Brain pericyte (primary cell): ENCODE measurements around the gene SPATS2.

Experiments
- DNase-seq: peaks from one replicate; pipeline ENCODE4 v3.0.0-alpha.2; 2012; ENCODE audit warnings: low read depth, low spot score

The SPATS2 gene

DNA sequence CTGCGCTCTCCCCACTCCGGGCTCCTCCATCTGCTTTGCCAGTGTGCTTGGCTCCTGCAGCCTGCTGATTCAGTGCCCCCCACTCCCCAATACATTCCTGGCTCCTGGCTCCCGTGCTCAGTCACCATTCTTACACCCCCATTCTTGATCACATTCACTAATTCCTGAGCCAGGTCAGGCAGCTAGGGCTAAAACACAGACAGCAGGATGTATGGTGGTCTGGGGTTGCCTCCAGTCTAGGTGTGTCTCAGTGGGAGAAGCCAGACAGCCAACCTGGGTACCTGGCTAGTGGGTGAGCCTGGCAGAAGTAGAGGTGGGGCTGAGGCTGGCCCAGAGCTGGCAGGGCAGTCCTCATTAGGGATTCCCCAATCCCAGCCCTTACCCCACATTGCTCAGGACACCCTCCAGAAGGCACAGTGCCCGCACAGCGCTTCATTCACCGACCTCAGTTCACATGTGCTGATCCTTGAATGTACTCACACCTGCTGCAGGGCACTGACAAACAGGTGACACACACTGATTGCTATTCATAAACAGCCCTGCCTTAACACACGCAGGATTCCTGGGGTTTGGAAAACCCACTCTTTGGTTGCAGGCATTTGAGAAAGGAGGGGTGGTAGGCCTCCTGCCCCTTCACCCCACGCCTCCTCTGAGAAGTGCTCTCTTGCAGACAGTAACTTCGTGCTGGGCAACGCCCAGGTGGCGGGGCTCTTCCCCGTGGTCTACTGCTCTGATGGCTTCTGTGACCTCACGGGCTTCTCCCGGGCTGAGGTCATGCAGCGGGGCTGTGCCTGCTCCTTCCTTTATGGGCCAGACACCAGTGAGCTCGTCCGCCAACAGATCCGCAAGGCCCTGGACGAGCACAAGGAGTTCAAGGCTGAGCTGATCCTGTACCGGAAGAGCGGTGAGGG lies 173.2 kb downstream of the SPATS2 start:
- DNase-seq: no peak

GRCh38 chr12:49541140-49541861 lies 174.0 kb downstream of the SPATS2 start:
- no peak for DNase-seq

DNA sequence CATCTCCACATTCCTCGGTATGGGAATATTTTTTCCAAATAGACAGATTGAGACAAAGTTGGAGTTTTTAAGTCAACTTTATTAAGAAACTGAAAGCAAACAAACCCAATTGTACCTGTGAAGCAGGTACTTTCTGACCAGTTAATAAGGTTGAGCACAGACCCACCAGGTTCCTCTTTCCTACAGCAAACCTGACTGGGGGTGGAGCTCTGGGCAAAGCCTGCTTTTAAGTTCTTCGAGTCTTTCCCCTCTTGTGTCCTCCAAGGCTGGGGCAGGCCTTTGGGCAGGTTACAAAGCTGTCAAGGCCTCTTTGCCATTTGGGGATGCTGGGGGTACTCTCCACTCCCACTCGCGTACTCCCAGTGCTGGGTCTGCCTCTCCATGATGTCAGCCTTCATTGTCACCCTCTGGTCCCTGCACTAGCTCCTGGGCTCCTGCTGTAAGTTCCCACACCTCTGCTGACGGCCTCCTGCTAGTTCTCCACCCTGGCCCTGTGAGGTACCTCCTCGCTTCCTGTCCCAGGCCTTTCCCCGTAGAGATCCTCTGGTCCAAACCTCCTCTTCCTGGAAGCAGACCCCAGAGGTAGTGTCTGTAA lies 174.7 kb downstream of the SPATS2 start:
- DNase-seq: no peak

DNA sequence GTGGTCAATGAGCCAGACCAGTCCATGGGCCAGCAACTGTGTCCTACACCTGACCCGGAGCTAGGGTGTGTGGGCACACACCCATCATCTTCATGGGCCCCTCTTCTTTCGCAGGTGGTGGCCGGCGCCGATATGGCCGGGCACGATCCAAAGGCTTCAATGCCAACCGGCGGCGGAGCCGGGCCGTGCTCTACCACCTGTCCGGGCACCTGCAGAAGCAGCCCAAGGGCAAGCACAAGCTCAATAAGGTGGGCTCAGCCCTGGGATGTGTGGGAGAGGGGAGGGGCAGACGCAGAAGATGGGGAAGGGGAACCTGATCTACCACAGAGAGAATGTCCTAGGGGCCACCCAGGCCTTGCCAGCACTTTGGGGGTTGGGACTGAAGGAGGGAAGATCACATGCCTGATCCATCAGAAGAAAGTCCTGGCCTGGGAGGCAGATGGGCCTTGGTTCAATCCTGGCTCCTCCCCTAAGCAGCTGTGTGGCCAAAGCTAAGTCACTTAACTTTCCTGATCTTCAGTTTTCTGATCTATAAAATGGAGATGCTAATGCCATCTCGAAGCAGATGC lies 175.4 kb downstream of the SPATS2 start:
- no peak for DNase-seq

- no peak for DNase-seq
Observed at GRCh38 chr12:49543221-49543913, 176.1 kb downstream of the SPATS2 start.

GRCh38 chr12:49543914-49544815 lies 176.9 kb downstream of the SPATS2 start:
- no peak for DNase-seq

GRCh38 chr12:49545815-49546214 lies 178.6 kb downstream of the SPATS2 start:
- DNase-seq: no peak

- DNase-seq: no peak
Observed at GRCh38 chr12:49546481-49546880, 179.2 kb downstream of the SPATS2 start.

DNA sequence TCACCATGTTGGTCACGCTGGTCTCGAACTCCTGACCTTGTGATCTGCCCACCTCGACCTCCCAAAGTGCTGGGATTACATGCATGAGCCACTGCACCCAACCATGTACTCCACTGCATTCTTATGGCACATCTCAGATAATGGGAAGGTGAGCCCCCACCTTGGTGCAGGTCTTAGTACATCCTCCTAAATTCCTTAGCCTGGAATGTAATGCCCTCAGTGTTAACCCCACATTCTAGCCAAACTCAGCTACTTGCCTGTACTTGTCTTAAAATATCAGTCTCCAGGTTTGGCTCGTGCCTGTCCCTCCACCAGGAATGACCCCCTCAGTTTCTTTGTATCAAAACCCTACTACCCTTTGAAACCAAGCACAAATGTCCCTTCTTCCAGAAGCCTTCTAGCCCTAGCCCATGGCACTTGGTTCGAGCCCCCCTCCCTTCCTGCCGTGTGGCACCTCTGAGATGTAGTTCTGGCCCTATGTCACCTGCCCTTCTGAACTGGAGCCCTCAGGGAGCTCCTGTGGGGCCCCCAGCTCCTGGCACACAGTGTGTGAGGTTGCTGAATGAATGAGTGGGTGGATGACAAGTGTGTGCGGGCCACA lies 179.9 kb downstream of the SPATS2 start:
- no peak for DNase-seq

GRCh38 chr12:49548481-49548821 lies 181.2 kb downstream of the SPATS2 start:
- DNase-seq: no peak

- DNase-seq: no peak
Observed at GRCh38 chr12:49548822-49549648, 181.8 kb downstream of the SPATS2 start.

- no peak for DNase-seq
Observed at GRCh38 chr12:49549735-49550692, 182.8 kb downstream of the SPATS2 start.

GRCh38 chr12:49550693-49551252 lies 183.5 kb downstream of the SPATS2 start:
- DNase-seq: no peak

- DNase-seq: no peak
Observed at GRCh38 chr12:49552014-49552413, 184.8 kb downstream of the SPATS2 start.

DNA sequence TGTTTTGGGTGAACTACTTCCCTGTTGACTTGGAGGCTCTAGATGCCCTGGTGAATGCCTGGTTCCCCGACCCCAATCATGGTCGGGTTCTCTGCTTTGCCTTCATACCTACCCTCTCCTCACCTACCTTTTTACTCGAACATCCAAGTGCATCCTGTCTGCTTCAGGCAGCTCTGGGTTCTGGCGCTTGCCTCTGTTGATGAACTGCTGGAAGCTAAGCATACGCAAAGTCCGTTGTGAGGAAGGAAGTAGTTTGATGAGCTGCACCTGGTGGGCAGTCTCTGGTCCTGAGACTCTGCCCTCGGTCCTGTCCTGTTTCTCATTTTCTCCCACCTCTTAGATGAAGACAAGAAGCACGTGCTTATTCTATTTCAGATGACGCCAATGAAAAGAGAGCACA lies 185.2 kb downstream of the SPATS2 start:
- no peak for DNase-seq

GRCh38 chr12:49552899-49553298 lies 185.6 kb downstream of the SPATS2 start:
- DNase-seq: no peak

DNA sequence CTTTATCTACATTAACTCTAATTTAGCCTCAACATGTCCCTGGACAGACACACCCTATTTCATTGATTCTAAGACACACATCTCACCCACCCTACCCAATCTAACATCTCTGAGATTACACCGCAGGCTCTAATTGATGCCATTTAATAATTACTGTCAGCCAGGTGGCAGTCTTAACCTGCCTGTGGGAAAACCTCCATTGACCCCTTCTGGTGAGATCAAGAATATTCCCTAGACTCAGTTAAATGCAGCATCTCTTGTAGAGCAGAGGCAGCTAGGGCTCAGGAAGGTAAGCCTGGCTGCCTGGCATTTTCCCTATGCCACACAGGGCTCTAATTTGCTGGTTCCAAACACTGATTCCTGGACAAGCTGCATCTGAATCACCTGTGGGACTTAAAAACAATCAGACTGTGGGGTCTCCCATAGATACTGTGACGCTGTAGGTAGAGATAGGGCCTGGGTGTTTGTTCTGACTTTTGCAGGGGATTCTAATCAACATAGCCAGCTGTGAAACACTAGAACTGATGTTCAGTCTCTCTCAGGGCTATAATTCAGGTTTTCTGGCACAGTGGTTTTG lies 186.3 kb downstream of the SPATS2 start:
- DNase-seq: no peak
